ENCODE measurements around the gene NSD2. TPM values are rescaled to one million over a fixed set of nuclear protein-coding genes. Genes with fewer than 3 reads are reported as not detected.

NSD2 gene
- total RNA-seq, 1 experiment from 2014 or later: 128 TPM

- CTCF ChIA-PET: no interaction called here
- no peak for TF ChIP-seq ATF3 (CRISPR knock-in tag; conservative IDR thresholded peaks at IDR 0.05)
- TF ChIP-seq MYBL2 (CRISPR knock-in tag; IDR thresholded peaks at IDR 0.05): no peak
- no peak for TF ChIP-seq ZNF532 (CRISPR knock-in tag; IDR thresholded peaks at IDR 0.05; ENCODE audit: borderline replicate concordance)
- no peak for TF ChIP-seq SP1 (CRISPR knock-in tag; conservative IDR thresholded peaks at IDR 0.05)
- no peak for TF ChIP-seq GTF2I (CRISPR knock-in tag; conservative IDR thresholded peaks at IDR 0.05)
- TF ChIP-seq ZNF317 (CRISPR knock-in tag; IDR thresholded peaks at IDR 0.05; ENCODE audit: borderline replicate concordance, low read depth): no peak
- no peak for TF ChIP-seq GABPB1 (CRISPR knock-in tag; IDR thresholded peaks at IDR 0.05)
- TF ChIP-seq ZNF396 (CRISPR knock-in tag; IDR thresholded peaks at IDR 0.05; ENCODE audit: borderline replicate concordance): no peak
- no peak for TF ChIP-seq RORB (CRISPR knock-in tag; IDR thresholded peaks at IDR 0.05)
- TF ChIP-seq AR (CRISPR knock-in tag; IDR thresholded peaks at IDR 0.05): no peak
- no peak for TF ChIP-seq NFYB (CRISPR knock-in tag; conservative IDR thresholded peaks at IDR 0.05; ENCODE audit: low read depth)
- TF ChIP-seq TP53 (CRISPR knock-in tag; IDR thresholded peaks at IDR 0.05): no peak
- no peak for TF ChIP-seq NR3C1 (CRISPR knock-in tag; conservative IDR thresholded peaks at IDR 0.05; ENCODE audit: low read depth)
- TF ChIP-seq ZNF281 (CRISPR knock-in tag; IDR thresholded peaks at IDR 0.05): no peak
- no peak for TF ChIP-seq CREM (CRISPR knock-in tag; IDR thresholded peaks at IDR 0.05)
- H3K36me3 Mint-ChIP-seq: peaks cover 38% of the 10 kb centered on the region
- no peaks in the 10 kb centered on the region for H3K9me3 Mint-ChIP-seq
- H3K4me1 Mint-ChIP-seq: 0 out of 2 replicates have a peak, but pooled peaks cover 4% of the 10 kb centered on the region
- no peak overlapping the region for H3K4me3 Mint-ChIP-seq
- no peak for DNase-seq (ENCODE audit: low spot score)
- H3K27me3 Mint-ChIP-seq (ENCODE audit: low read depth): no peaks in the 10 kb centered on the region
- no peak for ATAC-seq
- H3K27ac Mint-ChIP-seq: no peak overlapping the region
- POLR2A ChIA-PET: no interaction called here
Measured at GRCh38 chr4:1983846-1984405, 112.7 kb downstream of the NSD2 start.

All from WTC11 (cell line).